Neural cell (in vitro differentiated cells): ENCODE results near the gene GLO1. TPM values are rescaled to one million over a fixed set of nuclear protein-coding genes. Genes with fewer than 3 reads are reported as not detected.

Experiments
- H2AFZ ChIP-seq: fragments of 200-600, 300-800 bp; sonication (generic), shearing (Covaris generic); 2 replicates; pipeline ENCODE4 v1.6.0; 2014; ENCODE audit warnings: low read depth, mild to moderate bottlenecking, antibody characterized with exemption, low read length, moderate library complexity
- H3F3A ChIP-seq: fragments of 200-600 bp; shearing (Covaris generic); 2 replicates; pipeline ENCODE4 v1.6.1; 2016; ENCODE audit warnings: mild to moderate bottlenecking, moderate library complexity, mixed read lengths, antibody characterized with exemption, low read length; ENCODE audit not compliant: insufficient read depth, poor library complexity, severe bottlenecking
- H3K27ac ChIP-seq: fragments of 200-600, 300-800 bp; sonication (generic), shearing (Covaris generic); 2 replicates; pipeline ENCODE4 v1.5.1; 2014; ENCODE audit warnings: mild to moderate bottlenecking, low read length, moderate library complexity
- H3K27me3 ChIP-seq: fragments of 300-800, 200-600 bp; sonication (generic), shearing (Covaris generic); 2 replicates; pipeline ENCODE4 v1.6.0; 2014; ENCODE audit warnings: mild to moderate bottlenecking, low read depth, low read length, moderate library complexity; ENCODE audit not compliant: insufficient read depth
- H3K36me3 ChIP-seq: fragments of 300-800, 200-600 bp; sonication (generic), shearing (Covaris generic); 2 replicates; pipeline ENCODE4 v1.5.1; 2014; ENCODE audit warnings: mild to moderate bottlenecking, antibody characterized with exemption, low read length, moderate library complexity; ENCODE audit not compliant: insufficient read depth
- H3K4me2 ChIP-seq: fragments of 300-800, 200-600 bp; sonication (generic), shearing (Covaris generic); 2 replicates; pipeline ENCODE4 v1.6.0; 2014; ENCODE audit warnings: mild to moderate bottlenecking, low read length
- H3K4me3 ChIP-seq: fragments of 300-800, 200-600 bp; sonication (generic), shearing (Covaris generic); 2 replicates; pipeline ENCODE4 v1.5.1; 2014; ENCODE audit warnings: mild to moderate bottlenecking, low read length, moderate library complexity
- H3K79me2 ChIP-seq: fragments of 200-600 bp; shearing (Covaris generic); replicated peaks from 2 replicates; pipeline ENCODE4 v1.6.0; 2014; ENCODE audit warnings: mild to moderate bottlenecking, low read length, moderate library complexity; ENCODE audit not compliant: insufficient read depth
- H3K9ac ChIP-seq: fragments of 300-800, 200-600 bp; sonication (generic), shearing (Covaris generic); 2 replicates; pipeline ENCODE4 v1.6.1; 2016; ENCODE audit warnings: mild to moderate bottlenecking, low read length, mixed read lengths
- H3K9me2 ChIP-seq: fragments of 200-600 bp; shearing (Covaris generic); 2 replicates; pipeline ENCODE4 v1.6.1; 2016; ENCODE audit warnings: mild to moderate bottlenecking, low read length, mixed read lengths; ENCODE audit not compliant: insufficient read depth
- H3K9me3 ChIP-seq: fragments of 200-600, 300-800 bp; sonication (generic), shearing (Covaris generic); 2 replicates; pipeline ENCODE4 v1.6.1; 2016; ENCODE audit warnings: mild to moderate bottlenecking, mixed run types, low read length, moderate library complexity, mixed read lengths
- H4K20me1 ChIP-seq: fragments of 200-600 bp; shearing (Covaris generic); 2 replicates; pipeline ENCODE4 v1.6.1; 2016; ENCODE audit warnings: mild to moderate bottlenecking, mixed run types; ENCODE audit not compliant: insufficient read depth
- CTCF ChIP-seq: fragments of 450-650 bp; IDR thresholded peaks from 2 replicates; pipeline ENCODE4 v1.5.1; 2014; ENCODE audit warnings: antibody characterized with exemption, mild to moderate bottlenecking, moderate library complexity; ENCODE audit not compliant: poor library complexity, severe bottlenecking
- EP300 ChIP-seq: fragments of 450-650 bp; conservative IDR thresholded peaks from 2 replicates; pipeline ENCODE4 v1.6.1; 2014; ENCODE audit warnings: antibody characterized with exemption, mild to moderate bottlenecking, moderate library complexity; ENCODE audit not compliant: poor library complexity, severe bottlenecking
- EZH2 ChIP-seq: fragments of 200-600, 300-800 bp; shearing (Covaris generic), sonication (generic); IDR thresholded peaks from 2 replicates; pipeline ENCODE4 v1.6.1; 2014; ENCODE audit warnings: antibody characterized with exemption, low read length, borderline replicate concordance, mild to moderate bottlenecking; ENCODE audit not compliant: insufficient read depth, poor library complexity, severe bottlenecking
- MXI1 ChIP-seq: fragments of 450-650 bp; conservative IDR thresholded peaks from 2 replicates; pipeline ENCODE4 v1.6.1; 2014; ENCODE audit warnings: antibody characterized with exemption, mild to moderate bottlenecking; ENCODE audit not compliant: poor library complexity, severe bottlenecking
- POLR2AphosphoS5 ChIP-seq: IDR thresholded peaks from 2 replicates; pipeline ENCODE4 v1.6.1; 2012
- RAD21 ChIP-seq: fragments of 450-650 bp; conservative IDR thresholded peaks from 2 replicates; pipeline ENCODE4 v1.6.1; 2014; ENCODE audit warnings: antibody characterized with exemption, mild to moderate bottlenecking, moderate library complexity
- SMC3 ChIP-seq: fragments of 450-650 bp; conservative IDR thresholded peaks from 2 replicates; pipeline ENCODE4 v1.6.1; 2014; ENCODE audit warnings: antibody characterized with exemption, mild to moderate bottlenecking, moderate library complexity; ENCODE audit not compliant: poor library complexity
- TAF1 ChIP-seq: IDR thresholded peaks from 2 replicates; pipeline ENCODE4 v1.6.1; 2012; ENCODE audit warnings: low read depth
- polyA plus RNA-seq: library from polyadenylated mRNA; depleted of rRNA; stranded (reverse); fragments of >200 nt; gene quantifications from 2 replicates; pipeline ENCODE4 v1.2.3, GENCODE V29; 2014
- TF ChIP-seq, protein P1 (sequence below): IDR thresholded peaks from 2 replicates; pipeline ENCODE4 v1.6.1; 2012; ENCODE audit warnings: borderline replicate concordance

Gene GLO1
- polyA plus RNA-seq, 1 donor from 2014 or later = 94.8 TPM

DNA sequence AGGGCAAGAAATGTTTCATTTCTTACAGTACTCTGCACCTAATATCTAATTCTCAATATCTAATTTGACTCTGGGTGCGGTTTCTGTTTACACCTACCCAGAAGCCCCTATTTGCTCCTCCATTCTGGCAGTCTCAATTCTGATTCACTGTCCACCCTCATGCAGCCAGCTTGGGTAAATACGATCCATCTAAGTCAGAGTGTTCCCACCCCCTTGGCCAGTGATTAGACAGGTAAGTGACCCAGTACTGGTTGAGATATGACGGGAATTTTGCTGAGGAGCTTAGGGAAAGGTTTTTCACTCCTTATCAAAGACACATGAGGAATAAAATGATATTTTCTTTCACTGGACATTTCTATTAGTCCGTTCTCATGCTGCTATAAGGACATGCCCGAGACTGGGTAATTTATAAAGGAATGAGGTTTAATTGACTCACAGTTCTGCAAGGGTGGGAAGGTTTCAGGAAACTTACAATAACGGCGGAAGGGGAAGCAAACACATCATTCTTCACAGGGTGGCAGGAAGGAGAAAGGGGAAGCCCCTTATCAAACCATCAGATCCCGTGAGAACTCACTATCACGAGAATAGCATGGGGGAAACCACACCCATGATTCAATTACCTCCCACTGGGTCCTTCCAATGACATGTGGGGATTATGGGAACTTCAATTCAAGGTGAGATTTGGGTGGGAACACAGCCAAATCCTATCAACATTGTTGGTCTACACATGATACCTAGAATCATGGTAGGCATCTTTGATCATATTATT is 29.4 kb downstream of the GLO1 start:
- no peaks in the 10 kb centered on the region for H3K9me3 ChIP-seq
- no peak overlapping the region for H3K4me3 ChIP-seq
- no peak overlapping the region for H3K4me2 ChIP-seq
- H3K27me3 ChIP-seq = no peaks in the 10 kb centered on the region
- no peak overlapping the region for H2AFZ ChIP-seq
- H3K36me3 ChIP-seq = no peaks in the 10 kb centered on the region
- H3K9me2 ChIP-seq = no peaks in the 10 kb centered on the region
- no peaks in the 10 kb centered on the region for H3F3A ChIP-seq
- H3K79me2 ChIP-seq = no peaks in the 10 kb centered on the region
- no peaks in the 10 kb centered on the region for H4K20me1 ChIP-seq
- H3K9ac ChIP-seq = no peak overlapping the region
- TF ChIP-seq RAD21 (no peak), CTCF (no peak), EZH2 (no peak), SMC3 (no peak), MXI1 (no peak), POLR2AphosphoS5 (no peak), EP300 (no peak), TAF1 (no peak)
- TF ChIP-seq, protein P1, sequence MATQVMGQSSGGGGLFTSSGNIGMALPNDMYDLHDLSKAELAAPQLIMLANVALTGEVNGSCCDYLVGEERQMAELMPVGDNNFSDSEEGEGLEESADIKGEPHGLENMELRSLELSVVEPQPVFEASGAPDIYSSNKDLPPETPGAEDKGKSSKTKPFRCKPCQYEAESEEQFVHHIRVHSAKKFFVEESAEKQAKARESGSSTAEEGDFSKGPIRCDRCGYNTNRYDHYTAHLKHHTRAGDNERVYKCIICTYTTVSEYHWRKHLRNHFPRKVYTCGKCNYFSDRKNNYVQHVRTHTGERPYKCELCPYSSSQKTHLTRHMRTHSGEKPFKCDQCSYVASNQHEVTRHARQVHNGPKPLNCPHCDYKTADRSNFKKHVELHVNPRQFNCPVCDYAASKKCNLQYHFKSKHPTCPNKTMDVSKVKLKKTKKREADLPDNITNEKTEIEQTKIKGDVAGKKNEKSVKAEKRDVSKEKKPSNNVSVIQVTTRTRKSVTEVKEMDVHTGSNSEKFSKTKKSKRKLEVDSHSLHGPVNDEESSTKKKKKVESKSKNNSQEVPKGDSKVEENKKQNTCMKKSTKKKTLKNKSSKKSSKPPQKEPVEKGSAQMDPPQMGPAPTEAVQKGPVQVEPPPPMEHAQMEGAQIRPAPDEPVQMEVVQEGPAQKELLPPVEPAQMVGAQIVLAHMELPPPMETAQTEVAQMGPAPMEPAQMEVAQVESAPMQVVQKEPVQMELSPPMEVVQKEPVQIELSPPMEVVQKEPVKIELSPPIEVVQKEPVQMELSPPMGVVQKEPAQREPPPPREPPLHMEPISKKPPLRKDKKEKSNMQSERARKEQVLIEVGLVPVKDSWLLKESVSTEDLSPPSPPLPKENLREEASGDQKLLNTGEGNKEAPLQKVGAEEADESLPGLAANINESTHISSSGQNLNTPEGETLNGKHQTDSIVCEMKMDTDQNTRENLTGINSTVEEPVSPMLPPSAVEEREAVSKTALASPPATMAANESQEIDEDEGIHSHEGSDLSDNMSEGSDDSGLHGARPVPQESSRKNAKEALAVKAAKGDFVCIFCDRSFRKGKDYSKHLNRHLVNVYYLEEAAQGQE = no peak
- no peak overlapping the region for H3K27ac ChIP-seq

- Histone ChIP-seq H3F3A (no peaks in the 10 kb centered on the region), H3K79me2 (no peaks in the 10 kb centered on the region), H3K9ac (no peak overlapping the region), H4K20me1 (no peaks in the 10 kb centered on the region), H3K27me3 (no peaks in the 10 kb centered on the region), H3K27ac (no peak overlapping the region), H3K36me3 (no peaks in the 10 kb centered on the region), H3K4me2 (no peak overlapping the region), H3K9me2 (no peaks in the 10 kb centered on the region), H2AFZ (no peak overlapping the region), H3K9me3 (no peaks in the 10 kb centered on the region), H3K4me3 (no peak overlapping the region)
- TF ChIP-seq RAD21 (peak; percentile 63), EZH2 (no peak), CTCF (peak; percentile 62)
- TF ChIP-seq, protein P1 = no peak
These were observed 31.0 kb downstream of the GLO1 start for GRCh38 chr6:38671885-38672467.
